ENCODE data around the gene RCN2. TPM values are rescaled to one million over a fixed set of nuclear protein-coding genes. Genes with fewer than 3 reads are reported as not detected.

The RCN2 gene
- total RNA-seq, 1 experiment from 2014 or later = 50.5 TPM

- no peak for DNase-seq (ENCODE audit: low spot score)
These were observed 62.9 kb downstream of the RCN2 start for GRCh38 chr15:76994496-76994895.

GRCh38 chr15:76994971-76995945, 63.7 kb downstream of the RCN2 start, which contains the start of gene PSTPIP1:
TSS of gene PSTPIP1 (plus strand) at chr15:76995126. CDS start at chr15:76995574, 448 bp downstream.
- no peak for DNase-seq (ENCODE audit: low spot score)

- no peak for DNase-seq (ENCODE audit: low spot score)
These were observed 64.6 kb downstream of the RCN2 start for GRCh38 chr15:76996076-76996525.

DNA sequence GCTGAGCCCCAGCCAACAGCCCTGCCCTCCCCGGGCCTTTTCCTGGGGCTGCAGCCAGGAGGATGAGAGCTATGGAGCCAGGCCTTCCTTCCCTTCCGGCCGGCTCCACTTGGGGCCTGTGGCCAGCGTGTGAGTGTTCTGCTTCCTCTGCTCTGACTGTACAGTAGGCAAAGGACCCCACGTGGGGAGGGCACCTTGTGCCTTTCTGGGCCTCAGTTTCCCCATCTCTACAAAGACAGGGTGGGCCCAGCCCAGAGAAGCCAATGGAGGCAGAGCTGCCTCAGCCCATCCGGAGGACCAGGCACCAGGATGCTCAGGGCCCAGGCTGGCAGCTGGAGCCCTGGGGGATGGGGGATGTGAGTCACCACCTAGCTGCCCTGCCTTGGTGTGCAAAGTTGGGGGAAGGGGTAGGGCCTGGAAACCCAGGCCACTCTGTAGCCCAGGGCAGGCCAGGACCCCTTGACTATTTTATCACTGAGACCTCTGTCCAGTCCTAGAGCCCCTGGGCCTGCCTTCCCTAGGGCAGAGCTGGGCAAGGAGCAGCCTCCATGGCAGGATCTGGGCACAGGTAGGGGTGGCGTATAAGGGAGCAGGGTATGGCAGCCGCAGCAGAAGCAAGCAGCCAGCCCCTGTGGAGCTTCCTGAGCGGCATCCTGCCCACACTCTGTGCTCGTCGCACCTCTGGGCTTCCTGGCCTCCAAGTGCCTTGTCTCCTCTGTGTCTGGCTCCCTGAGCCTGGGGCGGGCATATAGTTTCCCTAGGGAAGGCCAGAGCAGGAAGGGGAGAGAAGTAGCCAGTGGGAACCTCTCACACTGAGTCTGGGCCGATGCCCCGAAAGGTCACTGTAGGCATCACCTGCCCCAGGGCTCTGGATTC, 65.2 kb downstream of the RCN2 start:
- no peak for DNase-seq (ENCODE audit: low spot score)

DNA sequence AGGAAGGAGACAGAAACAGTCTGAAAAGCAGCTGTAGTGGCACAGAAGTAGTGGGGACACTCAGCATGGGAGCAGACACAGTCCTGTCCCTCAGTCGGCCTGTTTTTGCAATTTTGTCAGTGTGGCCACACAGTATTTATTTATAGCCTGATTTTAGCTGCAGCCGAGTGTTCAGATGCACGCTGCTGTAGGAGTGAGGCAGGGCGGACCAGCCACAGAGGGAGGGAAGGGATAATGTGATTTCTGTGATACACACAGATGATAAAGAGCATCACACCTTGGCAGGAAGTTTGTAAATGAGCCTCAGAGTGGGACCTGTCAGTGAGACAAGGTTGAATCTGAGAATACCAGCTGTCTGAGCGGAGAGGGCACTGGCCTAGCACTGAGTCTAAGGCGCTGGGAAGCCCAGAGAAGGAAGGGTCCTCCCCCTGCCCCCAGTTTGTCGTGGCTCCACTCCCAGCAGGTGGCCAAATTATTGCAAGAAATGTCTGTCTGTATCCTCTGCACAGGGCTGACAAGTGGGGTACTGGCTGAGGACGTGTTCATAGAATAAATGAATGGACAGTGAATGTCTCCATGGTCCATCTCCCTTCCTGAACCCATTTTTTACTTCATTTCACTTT, 67.2 kb downstream of the RCN2 start:
- DNase-seq (ENCODE audit: low spot score) = no peak

DNA sequence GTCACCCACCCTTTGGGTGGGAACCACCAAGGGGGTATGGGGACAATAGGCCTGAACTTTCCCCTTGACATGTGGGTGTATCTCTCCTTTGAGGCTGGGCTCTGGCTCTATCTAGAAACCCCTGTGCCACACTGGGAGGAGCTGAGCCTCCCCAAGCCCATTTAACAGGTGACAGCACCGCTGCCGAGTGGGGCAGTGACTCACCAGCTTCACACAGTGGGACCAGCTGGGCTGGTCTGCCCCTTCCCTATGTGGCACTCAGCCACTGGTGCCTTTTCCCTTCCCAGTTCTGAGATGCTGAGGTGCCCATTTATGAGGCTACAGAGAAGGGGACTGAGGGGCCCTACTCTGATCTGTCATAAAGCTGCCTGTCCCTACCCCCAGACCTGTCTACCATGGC, 68.4 kb downstream of the RCN2 start:
- no peak for DNase-seq (ENCODE audit: low spot score)

GRCh38 chr15:77001351-77001750, 69.8 kb downstream of the RCN2 start:
- DNase-seq (ENCODE audit: low spot score) = no peak

- DNase-seq (ENCODE audit: low spot score) = no peak
These were observed 70.4 kb downstream of the RCN2 start for GRCh38 chr15:77001966-77002365.

DNA sequence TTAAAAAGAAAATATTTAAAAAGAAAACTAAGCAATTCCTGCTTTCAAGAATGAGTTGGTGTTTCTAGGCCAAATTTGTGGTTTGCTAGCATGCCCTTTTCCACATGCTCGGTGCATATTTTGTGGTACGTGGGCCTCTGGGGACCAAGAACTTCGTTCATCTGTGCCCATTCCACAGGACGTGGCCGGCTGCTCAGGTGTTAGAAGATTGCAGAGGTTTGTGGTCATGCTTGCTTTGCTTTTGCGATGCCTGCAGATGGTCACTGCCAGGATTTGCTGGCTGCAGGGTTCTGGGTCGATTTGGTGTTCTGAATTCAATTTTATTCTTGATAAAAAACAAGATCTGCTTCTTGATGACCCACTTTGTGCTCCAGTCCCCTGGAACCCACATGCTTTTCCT, 70.9 kb downstream of the RCN2 start:
- no peak for DNase-seq (ENCODE audit: low spot score)

DNA sequence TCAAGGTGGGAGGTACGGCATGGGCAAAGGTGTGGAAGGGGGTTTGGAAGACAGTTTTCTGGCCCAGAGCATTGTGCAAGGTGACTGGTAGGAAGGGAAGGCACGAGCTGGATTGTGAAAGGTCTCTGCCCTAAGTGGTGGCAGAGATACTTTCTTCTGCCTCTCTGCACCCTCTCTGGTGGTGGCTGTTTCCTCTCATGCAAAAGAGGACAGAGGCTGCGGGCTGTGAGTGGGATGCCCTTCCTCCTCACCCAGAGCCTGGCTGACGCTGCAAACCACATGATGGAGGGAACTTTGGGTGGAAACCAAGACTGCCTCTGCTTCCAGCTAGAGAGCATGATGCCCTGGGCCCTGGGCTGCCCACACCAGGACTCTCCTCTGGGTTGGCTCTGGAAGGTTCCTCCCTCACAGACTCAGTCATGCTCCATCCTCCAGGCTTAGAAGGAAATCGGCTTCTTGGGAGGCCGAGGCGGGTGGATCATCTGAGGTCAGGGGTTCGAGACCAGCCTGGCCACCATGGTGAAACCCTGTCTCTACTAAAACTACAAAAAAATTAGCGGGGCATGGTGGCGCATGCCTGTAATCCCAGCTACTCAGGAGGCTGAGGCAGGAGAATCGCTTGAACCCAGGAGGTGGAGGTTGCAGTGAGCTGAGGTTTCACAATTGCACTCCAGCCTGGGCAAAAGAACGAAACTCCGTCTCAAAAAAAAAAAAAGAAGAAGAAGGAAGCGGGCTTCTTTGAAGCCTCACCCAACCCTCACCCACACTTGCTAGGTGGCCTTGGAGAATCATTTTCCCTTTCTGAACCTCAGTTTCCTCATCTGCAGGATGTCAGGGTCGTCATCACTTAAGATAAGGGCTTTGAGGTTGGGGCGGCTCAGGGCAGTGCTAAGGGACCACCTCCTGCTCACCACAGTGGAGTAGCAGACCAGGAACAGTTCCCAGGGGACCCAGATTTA, 71.7 kb downstream of the RCN2 start:
- no peak for DNase-seq (ENCODE audit: low spot score)

Small RNA genes lying within 50 kb of the gene (small RNA-seq; reads per million reads assigned to genes)
- gene RN7SL278P = not detected

Other genes with a start within 250 kb of the RCN2 start
- gene SCAPER, start 26.4 kb upstream of the RCN2 start, total RNA-seq (2014; rRNA removed; shearing (Covaris generic)) = 6.0 TPM in 2 replicates
- gene PSTPIP1, start 63.4 kb downstream of the RCN2 start, total RNA-seq (2014; rRNA removed; shearing (Covaris generic)) = 0.76 TPM in 1 of 2 replicates, not detected in the other
- gene TSPAN3, start 139.4 kb downstream of the RCN2 start, total RNA-seq (2014; rRNA removed; shearing (Covaris generic)) = 363 and 364 TPM in 2 replicates

Data from HT-29 (cell line).